HFFc6 (cell line): ENCODE results near the gene ORC1. TPM values are rescaled to one million over a fixed set of nuclear protein-coding genes. Genes with fewer than 3 reads are reported as not detected.
"Not testable (repeated sequence)": the region's sequence is repeated elsewhere in the genome, so short reads cannot be mapped to it uniquely, and the experiment has no call there.

Experiments used
- DNase-seq: peaks from one replicate; pipeline ENCODE4 v3.0.0-alpha.2; 2018
- H3K27ac Mint-ChIP-seq: 2 replicates; pipeline ENCODE4 v1.8.0; 2020; ENCODE audit warnings: mild to moderate bottlenecking, mixed read lengths
- H3K27me3 Mint-ChIP-seq: 2 replicates; pipeline ENCODE4 v1.8.0; 2021; ENCODE audit warnings: mild to moderate bottlenecking, moderate library complexity, mixed read lengths; ENCODE audit not compliant: insufficient read depth
- H3K36me3 Mint-ChIP-seq: 2 replicates; pipeline ENCODE4 v1.8.0; 2021; ENCODE audit warnings: low read depth, mixed read lengths
- H3K4me1 Mint-ChIP-seq: 2 replicates; pipeline ENCODE4 v1.8.0; 2020; ENCODE audit warnings: low read depth, mixed read lengths
- H3K4me3 Mint-ChIP-seq: 2 replicates; pipeline ENCODE4 v1.8.0; 2020; ENCODE audit warnings: mild to moderate bottlenecking, moderate library complexity, mixed read lengths
- H3K9me3 Mint-ChIP-seq: 2 replicates; pipeline ENCODE4 v1.8.0; 2020; ENCODE audit warnings: mild to moderate bottlenecking, mixed read lengths
- total RNA-seq, 6 experiments: library from RNA; stranded (reverse); fragmentation: NEBNext Ultra II Directional; extraction: Animal tissue kit (Norgen Biotek cat#: 25700); gene quantifications; 2 replicates in 1 of 6; 3 replicates in 5 of 6; pipeline ENCODE4 v1.2.3, GENCODE V29; 2021
- TF ChIP-seq, protein P1 (sequence below): fragments of 200-600 bp; sonication (generic); IDR thresholded peaks from 2 replicates; pipeline ENCODE4 v1.5.0; 2021; ENCODE audit warnings: antibody characterized with exemption, mild to moderate bottlenecking

The ORC1 gene
- total RNA-seq, 6 experiments from 2014 or later, result 3.1 to 8.3 (median 6.7) TPM

DNA sequence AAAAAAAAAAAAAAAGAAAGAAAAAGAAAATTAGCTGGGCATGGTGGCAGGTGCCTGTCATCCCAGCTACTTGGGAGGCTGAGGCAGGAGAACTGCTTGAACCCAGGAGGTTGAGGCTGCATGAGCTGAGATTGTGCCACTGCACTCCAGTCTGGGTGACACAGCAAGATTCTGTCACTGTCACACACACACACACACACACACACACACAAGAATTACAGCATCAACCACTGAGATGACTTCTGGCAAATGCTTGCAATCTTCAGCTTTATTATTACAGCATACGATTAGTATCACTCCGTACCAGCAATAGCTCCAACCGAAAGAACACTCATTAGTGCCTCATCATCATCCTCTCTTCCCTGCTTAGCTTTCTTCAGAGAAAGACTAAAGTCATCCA lies 4.6 kb downstream of the ORC1 start:
- Mint-ChIP-seq H3K27me3 (no peaks in the 10 kb centered on the region), H3K9me3 (no peaks in the 10 kb centered on the region), H3K4me1 (peaks cover 16% of the 10 kb centered on the region), H3K4me3 (no peak overlapping the region), H3K27ac (no peak overlapping the region), H3K36me3 (no peaks in the 10 kb centered on the region)
- DNase-seq, result no peak
- TF ChIP-seq, protein P1, sequence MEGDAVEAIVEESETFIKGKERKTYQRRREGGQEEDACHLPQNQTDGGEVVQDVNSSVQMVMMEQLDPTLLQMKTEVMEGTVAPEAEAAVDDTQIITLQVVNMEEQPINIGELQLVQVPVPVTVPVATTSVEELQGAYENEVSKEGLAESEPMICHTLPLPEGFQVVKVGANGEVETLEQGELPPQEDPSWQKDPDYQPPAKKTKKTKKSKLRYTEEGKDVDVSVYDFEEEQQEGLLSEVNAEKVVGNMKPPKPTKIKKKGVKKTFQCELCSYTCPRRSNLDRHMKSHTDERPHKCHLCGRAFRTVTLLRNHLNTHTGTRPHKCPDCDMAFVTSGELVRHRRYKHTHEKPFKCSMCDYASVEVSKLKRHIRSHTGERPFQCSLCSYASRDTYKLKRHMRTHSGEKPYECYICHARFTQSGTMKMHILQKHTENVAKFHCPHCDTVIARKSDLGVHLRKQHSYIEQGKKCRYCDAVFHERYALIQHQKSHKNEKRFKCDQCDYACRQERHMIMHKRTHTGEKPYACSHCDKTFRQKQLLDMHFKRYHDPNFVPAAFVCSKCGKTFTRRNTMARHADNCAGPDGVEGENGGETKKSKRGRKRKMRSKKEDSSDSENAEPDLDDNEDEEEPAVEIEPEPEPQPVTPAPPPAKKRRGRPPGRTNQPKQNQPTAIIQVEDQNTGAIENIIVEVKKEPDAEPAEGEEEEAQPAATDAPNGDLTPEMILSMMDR, result no peak

DNA sequence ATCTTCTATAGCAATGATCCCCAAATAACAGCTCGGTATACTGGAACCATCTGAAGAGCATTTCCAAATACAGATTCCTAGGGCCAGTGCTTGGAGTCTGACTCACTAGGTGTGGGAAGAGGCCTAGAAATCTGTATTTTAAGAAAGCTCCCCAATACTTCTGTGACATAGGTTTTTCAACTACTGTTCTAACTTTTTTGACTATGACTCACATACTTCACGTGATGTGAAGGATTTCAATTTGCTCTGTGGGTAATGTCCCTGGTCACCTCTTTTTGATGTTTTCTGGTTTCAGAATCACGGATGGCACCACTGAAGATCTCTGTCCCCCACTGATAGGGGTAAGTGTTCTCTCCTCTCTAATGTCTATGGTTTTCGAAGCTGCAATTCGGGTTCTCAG lies 11.0 kb downstream of the ORC1 start:
- H3K36me3 Mint-ChIP-seq, result no peaks in the 10 kb centered on the region
- no peak overlapping the region for H3K4me3 Mint-ChIP-seq
- no peaks in the 10 kb centered on the region for H3K27me3 Mint-ChIP-seq
- H3K4me1 Mint-ChIP-seq, result no peaks in the 10 kb centered on the region
- H3K9me3 Mint-ChIP-seq, result no peaks in the 10 kb centered on the region
- no peak overlapping the region for H3K27ac Mint-ChIP-seq
- no peak for DNase-seq
- TF ChIP-seq, protein P1, result no peak

GRCh38 chr1:52386458-52386857 lies 17.8 kb downstream of the ORC1 start:
- Mint-ChIP-seq H3K27ac (no peak overlapping the region), H3K4me1 (no peaks in the 10 kb centered on the region), H3K9me3 (no peaks in the 10 kb centered on the region), H3K4me3 (no peak overlapping the region), H3K36me3 (no peaks in the 10 kb centered on the region), H3K27me3 (no peaks in the 10 kb centered on the region)
- TF ChIP-seq, protein P1, result no peak
- no peak for DNase-seq

DNA sequence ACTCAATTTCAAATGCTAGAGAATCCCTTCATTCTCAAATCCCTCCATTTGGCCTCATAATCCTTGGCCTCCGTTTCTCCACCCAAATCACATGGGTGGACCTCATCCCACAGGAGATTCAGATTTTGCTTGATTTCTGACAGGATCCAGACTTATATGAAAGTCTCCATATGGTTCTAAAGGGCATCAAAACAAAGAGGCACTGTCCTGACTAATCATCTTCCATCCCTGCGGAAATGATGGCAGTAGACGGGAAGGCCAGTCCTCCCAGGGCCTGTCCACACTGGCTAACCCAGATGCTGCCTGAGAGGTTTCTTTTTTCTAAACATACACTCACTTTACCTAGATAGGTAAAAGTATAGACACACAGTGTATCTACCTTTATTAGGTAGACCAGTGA lies 18.8 kb downstream of the ORC1 start:
- Mint-ChIP-seq H3K9me3 (no peaks in the 10 kb centered on the region), H3K4me3 (no peak overlapping the region), H3K36me3 (no peaks in the 10 kb centered on the region), H3K4me1 (no peaks in the 10 kb centered on the region), H3K27me3 (no peaks in the 10 kb centered on the region), H3K27ac (no peak overlapping the region)
- TF ChIP-seq, protein P1, result no peak
- no peak for DNase-seq

DNA sequence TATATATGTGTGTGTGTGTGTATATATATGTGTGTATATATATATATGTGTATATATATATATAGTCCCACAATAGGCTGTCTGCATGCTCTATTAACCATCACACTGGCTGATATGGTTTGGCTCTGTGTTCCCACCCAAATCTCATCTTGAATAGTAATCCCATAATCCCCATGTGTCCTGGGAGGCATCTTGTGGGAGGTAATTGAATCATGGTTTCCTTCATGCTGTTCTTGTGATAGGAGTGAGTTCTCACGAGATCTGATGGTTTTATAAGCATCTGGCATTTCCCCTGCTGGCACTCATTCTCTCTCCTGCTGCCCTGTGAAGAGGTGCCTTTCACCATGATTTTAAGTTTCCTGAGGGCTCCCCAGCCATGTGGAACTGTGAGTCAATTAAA lies 34.4 kb downstream of the ORC1 start:
- not testable (repeated sequence) for H3K9me3 Mint-ChIP-seq, H3K27me3 Mint-ChIP-seq, H3K27ac Mint-ChIP-seq, DNase-seq, H3K4me3 Mint-ChIP-seq, H3K36me3 Mint-ChIP-seq
- H3K4me1 Mint-ChIP-seq, result peaks cover 25% of the 10 kb centered on the region

DNA sequence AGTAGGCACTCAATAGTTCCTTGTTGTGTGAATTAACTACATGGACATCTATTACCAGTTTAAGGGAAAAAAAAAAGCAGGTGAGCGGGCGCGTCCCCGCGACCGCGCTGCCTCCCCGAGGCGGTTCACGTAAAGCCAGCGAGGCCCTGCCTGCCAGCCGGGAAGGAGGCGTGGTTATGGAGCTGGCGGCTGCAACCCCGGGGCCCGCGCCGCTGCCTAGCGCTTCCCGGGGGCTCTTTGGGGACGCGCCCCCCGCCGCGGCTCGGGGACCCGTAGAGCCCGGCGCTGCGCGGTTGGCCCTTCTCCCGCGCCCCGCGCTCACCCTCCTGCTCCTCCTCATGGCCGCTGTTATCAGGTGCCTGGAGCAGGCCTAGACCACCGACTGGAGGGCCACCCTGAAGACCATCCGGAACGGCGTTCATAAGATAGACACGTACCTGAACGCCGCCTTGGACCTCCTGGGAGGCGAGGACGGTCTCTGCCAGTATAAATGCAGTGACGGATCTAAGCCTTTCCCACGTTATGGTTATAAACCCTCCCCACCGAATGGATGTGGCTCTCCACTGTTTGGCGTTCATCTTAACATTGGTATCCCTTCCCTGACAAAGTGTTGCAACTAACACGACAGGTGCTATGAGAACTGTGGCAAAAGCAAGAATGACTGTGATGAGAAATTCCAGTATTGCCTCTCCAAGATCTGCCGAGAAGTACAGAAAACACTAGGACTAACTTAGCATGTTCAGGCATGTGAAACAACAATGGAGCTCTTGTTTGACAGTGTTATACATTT lies 35.6 kb downstream of the ORC1 start:
- Mint-ChIP-seq H3K27me3 (peaks cover 2% of the 10 kb centered on the region), H3K36me3 (peaks cover 5% of the 10 kb centered on the region), H3K27ac (no peak overlapping the region), H3K4me1 (peaks cover 35% of the 10 kb centered on the region), H3K4me3 (peak overlapping the region; percentile 76), H3K9me3 (no peaks in the 10 kb centered on the region)
- TF ChIP-seq, protein P1, result 0 out of 2 replicates have a peak, but pooled peaks have one; percentile 14
- DNase-seq, result no peak
